Activated gamma-delta T cell treated with Interleukin-2 at 50 U/mL for 16 hours (primary cell): ENCODE measurements around the gene CETP.
A peak's percentile ranks its signal among the peaks of the same experiment; 100 is the strongest.
"Not testable (repeated sequence)": the region's sequence is repeated elsewhere in the genome, so short reads cannot be mapped to it uniquely, and the experiment has no call there.

ENCODE experiments used
- DNase-seq: peaks from one replicate; pipeline ENCODE4 v3.0.0-alpha.2; 2020

The CETP gene

DNA sequence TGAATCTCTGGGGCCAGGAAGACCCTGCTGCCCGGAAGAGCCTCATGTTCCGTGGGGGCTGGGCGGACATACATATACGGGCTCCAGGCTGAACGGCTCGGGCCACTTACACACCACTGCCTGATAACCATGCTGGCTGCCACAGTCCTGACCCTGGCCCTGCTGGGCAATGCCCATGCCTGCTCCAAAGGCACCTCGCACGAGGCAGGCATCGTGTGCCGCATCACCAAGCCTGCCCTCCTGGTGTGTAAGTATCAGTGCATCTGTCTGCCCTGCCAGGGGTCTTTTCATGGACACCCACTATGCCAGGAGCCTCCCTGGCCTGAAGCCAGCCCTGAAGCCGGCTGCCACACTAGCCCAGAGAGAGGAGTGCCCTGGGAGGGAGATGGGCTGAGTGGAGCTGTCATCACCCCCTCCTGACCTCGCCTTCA lies at the start of gene CETP:
CETP (plus strand) TSS at position 100 of the 431 bp plus-strand sequence; CDS start at position 130, 30 bp downstream.
- DNase-seq, result no peak

DNA sequence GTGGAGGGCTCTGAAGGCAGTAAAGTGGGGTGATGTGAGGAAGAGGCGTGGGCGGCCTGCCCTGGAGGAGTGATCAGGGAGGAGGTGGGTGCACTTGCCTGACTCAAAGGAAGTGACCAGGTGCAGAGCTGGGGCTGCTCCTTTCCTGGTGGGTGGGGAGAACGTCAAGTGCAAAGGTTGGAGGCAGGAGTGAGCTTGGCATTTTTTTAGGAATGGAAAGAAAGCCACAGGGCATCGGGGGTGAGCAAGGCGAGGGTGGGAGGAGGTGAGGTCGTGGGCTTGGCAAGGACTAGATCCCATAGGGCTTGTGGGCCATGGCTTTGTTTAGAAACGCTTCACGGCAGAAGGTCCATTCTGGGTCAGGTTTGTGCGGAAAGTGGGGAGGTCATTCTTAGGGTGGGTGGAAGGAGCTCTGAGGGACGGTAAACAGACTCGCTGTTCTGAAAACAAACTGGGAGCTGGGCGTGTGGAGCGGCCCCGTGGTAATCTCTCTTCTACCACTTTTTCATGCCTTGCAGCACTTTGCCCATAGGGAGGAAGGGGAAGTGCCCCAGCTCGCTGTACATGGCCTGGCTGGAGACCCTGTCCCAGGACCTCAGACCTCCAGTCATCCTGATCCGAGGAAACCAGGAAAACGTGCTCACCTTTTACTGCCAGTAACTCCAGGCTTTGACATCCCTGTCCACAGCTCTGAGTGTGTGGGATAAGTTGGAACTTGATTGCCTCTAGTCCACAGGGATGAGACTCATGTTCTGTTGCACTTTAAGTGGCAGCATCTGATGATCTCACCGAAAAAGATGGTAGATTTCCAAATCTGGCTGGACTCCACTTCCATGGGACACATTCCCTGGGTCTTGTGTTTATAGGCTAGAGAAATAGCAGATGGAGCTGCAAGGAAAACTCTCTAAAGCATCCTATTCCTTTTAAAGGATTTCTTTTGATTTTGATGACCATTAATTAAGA lies 48.7 kb upstream of the CETP start:
- no peak for DNase-seq

- DNase-seq, result no peak
Measured at GRCh38 chr16:56914896-56915295, 46.9 kb upstream of the CETP start.

DNA sequence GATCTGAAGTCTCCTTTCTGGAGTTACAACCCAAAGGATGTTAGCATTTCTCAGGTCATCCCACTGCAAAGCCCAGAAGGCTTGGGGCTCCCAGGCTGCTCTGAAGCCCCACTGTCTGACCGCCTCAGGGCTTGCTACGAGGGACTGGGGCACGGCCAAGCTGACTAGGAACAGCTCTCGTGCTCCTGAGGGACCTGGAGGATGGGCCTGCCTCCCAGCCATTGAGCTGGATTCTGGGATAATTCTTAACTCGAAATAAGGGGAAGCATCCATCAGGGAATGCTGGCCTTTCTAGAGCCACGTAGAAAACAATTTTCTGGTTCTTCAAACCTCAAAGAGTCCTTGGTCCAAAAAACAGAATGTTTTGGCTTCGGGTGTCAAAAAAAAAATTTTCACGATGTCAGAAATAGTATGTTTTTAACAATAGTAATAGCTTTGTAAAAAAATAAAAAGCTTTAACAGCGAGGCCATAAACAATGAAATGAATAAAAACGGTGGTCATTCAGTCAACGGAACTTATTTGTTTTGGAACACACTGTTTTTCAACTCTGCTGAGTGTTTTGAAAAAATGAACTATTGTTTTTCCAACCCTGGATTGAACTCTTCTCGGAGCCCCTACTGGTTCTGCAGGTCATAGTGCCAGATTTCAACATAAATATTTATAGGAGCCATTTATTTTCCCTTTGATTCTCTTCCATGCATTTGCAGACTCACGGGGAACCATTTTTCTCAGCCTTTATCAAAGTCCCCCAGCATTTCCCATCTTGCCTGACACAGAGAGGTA lies 46.2 kb upstream of the CETP start:
- no peak for DNase-seq

DNA sequence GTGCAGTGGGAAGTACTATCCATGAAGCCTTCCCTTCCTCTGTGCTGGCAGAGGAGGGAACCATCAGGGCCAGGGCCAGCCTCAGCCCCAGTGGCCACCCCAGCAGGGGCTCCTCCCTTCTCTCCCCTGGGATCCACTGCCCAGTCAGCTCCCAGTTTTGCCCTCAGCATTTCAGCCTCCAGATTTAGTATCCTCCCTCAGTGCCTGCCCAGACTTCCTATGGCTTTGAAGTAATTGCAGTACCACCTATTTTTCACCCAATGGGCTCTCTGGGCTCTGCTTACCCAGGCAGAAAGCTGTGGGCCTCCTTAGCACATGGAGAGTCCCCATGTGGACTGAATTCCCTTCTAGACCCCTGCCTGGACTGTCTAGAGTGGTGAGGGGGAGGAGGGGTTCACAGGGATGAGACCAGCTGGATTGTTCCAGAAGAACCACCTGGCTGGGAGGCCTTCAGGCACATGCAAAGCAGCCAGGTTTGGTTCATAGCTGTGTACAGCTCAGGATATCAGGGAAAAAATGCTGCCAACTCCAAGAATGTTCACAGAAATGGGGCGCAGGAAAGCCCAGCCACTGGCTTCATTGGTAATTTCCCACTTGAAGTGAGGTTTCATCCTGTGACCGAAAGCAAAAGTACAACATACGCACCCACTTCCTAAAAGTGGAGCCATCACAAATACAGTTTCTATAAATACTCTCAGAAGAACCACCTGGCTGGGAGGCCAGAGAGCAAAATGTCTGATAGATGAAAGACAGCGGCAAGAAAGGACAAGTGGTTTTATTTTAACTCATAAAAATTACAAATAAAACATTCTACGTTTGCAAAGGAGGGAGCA lies 45.0 kb upstream of the CETP start:
- DNase-seq, result no peak

- DNase-seq, result no peak
Measured at GRCh38 chr16:56918467-56919012, 43.2 kb upstream of the CETP start.

GRCh38 chr16:56919099-56919800 lies 42.5 kb upstream of the CETP start:
- DNase-seq, result no peak

GRCh38 chr16:56921571-56921970 lies 40.2 kb upstream of the CETP start:
- no peak for DNase-seq

- no peak for DNase-seq
Measured at GRCh38 chr16:56923481-56924091, 38.2 kb upstream of the CETP start.

GRCh38 chr16:56927471-56927870 lies 34.3 kb upstream of the CETP start:
- DNase-seq, result no peak

DNA sequence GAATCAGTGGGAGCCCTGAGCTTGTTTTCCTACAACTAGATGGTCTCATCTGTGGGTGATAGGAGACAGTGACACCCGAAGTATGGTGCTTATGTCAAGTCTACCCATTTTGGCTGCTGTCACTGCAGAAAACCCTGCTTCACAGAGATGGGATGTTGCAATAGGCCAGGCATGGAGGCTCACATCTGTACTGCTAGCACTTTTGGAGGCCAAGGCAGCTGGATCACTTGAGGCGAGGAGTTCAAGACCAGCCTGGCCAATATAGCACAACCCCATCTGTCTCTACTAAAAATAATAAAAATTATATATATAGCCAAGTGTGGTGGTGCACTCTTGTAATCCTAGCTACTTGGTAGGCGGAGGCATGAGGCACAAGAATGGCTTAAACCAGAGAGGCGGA lies 32.1 kb upstream of the CETP start:
- DNase-seq, result no peak

- no peak for DNase-seq
Measured at GRCh38 chr16:56930486-56931270, 31.1 kb upstream of the CETP start.

- no peak for DNase-seq
Measured at GRCh38 chr16:56931271-56931891, 30.4 kb upstream of the CETP start.

DNA sequence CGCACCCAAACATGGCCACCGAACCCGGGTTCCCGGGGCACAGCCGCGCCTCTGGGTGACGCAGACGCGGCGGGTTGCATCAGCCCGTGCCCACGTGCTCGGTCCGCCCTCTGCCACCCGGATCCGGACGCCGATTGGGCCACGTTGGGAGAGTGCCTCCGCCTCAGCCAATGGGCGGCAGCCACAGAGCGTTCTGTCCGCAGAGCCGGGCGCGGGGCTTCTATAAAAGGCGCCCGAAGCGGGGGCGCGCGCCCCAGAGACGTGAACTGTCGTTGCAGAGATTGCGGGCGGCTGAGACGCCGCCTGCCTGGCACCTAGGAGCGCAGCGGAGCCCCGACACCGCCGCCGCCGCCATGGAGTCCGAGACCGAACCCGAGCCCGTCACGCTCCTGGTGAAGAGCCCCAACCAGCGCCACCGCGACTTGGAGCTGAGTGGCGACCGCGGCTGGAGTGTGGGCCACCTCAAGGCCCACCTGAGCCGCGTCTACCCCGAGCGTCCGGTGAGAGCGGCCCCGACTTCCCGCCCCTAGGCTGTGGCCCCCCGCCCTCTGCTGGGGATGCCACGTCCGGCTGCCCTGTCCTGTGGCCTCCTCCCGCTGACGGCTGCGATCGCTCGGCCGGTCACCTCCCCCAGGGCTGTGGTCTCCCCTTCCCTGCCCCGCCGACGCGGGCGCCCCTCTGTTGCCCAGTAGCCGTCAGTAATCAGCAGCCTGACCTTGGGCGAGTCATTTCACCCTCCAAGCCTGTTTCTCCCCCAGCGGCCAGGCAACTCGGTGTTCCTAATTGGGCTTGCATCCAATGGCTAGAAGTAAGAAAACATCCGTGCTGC lies 29.6 kb upstream of the CETP start, which contains the start of gene HERPUD1:
HERPUD1 (plus strand) TSS at position 251 of the 829 bp plus-strand sequence; CDS start at position 354, 103 bp downstream.
- peak; percentile 99 for DNase-seq

- peak; percentile 24 for DNase-seq
Measured at GRCh38 chr16:56932721-56933619, 28.8 kb upstream of the CETP start.

DNA sequence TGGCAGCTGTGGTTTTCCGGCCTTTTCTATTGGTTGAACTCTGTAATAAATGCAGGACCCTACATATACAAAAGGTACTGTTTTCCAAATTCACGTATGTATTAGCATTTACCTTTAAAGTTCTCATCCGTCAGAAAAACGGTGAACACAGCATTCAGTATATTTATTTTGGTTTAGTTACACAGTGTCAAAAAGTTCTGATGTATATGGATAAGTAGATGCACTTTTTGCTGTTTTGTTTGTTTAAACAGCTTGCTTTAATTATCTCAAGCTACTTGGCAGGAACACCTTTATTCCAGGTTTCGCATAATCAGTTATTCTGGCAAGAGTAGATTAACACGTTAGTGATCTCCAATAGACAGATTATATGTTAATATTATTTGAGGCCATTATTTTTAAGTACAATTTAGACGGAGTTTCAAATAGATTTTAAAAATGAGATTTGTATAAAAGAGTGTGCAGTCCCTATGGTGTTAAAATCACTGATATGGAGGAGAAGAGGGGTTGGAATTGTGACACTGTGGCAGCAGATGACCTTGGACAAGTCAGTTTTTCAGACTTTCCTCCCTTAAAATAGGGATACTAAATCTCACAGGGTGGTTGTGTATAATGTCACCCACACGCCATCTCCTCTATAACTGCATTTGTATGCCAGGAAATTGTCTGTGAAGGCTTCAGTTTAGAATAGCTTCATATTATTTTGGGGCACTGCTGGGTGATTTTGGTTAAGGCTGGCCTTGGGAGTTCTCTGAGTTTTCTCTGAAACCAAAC lies 27.7 kb upstream of the CETP start:
- no peak for DNase-seq

- not testable (repeated sequence) for DNase-seq
Measured at GRCh38 chr16:56934599-56935145, 27.1 kb upstream of the CETP start.
